HG03342 (cell line): ENCODE results near the gene C20orf144.
"Not testable (repeated sequence)": the region's sequence is repeated elsewhere in the genome, so short reads cannot be mapped to it uniquely, and the experiment has no call there.

ENCODE experiments used
- ATAC-seq: cut with Tn5 transposase; IDR thresholded peaks from one replicate; pipeline ENCODE4 v1.9.1; 2021; ENCODE audit warnings: mild to moderate bottlenecking, moderate library complexity; ENCODE audit not compliant: unreplicated experiment

The C20orf144 gene

DNA sequence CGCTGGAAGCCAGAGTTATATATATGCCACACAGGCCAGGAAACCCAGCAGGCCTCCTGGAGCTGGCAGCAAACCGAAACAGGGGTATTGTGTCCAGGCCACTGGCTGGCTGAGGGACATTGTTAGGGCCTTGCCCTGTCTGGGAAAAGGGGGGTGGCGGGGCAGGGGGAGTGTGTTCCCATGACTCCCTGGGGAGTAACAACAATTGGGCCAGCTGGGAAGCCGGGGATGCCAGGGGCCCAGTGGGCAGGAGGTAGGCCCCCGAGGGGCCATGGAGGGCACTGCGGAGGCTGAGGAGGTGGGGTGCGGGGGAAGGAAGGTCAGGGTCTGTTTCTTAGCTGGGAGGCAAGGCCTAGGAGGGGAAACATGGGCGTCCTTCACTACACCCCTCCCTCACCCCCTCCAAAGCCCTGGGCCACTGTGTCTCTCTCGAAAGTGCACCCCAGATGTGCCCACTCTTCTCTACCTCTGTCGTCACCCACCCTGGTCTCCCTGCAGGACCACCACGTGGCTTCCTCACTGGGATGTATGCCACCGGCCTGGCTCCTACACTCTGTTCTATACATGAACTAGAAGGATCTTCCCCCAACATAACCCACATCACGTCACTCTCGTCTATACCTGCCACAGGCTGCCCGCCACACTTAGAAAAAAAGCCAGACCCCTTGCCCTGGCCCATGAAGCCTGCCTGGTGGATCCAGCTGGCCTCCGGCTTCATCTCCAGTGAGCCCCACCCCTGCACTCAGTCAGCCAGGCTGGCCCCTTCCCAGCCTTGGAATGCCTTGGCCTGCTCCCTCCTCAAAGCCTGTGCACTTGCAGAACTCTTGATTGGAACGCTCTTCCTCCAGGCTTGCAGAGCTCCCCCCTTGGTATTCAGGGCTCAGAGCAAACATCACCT is 31.9 kb downstream of the C20orf144 start:
- ATAC-seq: no peak

- ATAC-seq: no peak
These were observed 32.5 kb downstream of the C20orf144 start for GRCh38 chr20:33694639-33695012.

GRCh38 chr20:33696448-33696847 is 34.3 kb downstream of the C20orf144 start:
- ATAC-seq: no peak

- no peak for ATAC-seq
These were observed 35.0 kb downstream of the C20orf144 start for GRCh38 chr20:33697129-33697528.

DNA sequence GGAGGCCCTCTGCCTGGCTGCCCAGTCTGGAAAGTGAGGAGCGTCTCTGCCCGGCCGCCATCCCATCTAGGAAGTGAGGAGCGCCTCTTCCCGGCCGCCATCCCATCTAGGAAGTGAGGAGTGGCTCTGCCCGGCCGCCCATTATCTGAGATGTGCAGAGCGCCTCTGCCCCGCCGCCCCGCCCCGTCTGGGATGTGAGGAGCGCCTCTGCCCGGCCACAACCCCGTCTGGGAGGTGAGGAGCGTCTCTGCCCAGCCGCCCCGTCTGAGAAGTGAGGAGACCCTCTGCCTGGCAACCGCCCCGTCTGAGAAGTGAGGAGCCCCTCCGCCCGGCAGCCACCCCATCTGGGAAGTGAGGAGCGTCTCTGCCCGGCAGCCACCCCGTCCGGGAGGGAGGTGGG is 36.8 kb downstream of the C20orf144 start:
- ATAC-seq: not testable (repeated sequence)

- not testable (repeated sequence) for ATAC-seq
These were observed 38.7 kb downstream of the C20orf144 start for GRCh38 chr20:33700696-33701441.

- ATAC-seq: no peak
These were observed 39.7 kb downstream of the C20orf144 start for GRCh38 chr20:33701629-33702450.

DNA sequence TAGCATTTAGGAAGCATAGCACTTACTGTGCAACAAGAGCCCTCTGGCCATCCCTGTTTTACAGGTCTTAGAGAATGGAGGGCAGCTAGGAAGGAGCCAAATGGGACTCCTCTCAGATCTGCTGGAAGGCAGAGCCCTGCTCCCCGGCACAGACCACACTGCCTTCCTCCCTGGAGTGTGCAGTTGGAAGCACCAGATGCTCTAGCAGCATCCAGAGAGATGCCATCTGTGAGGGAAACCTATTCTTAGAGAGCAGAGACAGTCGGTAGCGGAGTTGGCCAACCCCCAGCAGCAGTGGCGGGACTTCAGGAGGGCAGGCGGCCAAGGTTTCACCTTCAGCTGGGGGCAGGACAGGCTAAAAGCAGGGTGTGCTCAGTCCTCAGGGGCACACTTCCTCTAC is 40.7 kb downstream of the C20orf144 start:
- ATAC-seq: no peak

- no peak for ATAC-seq
These were observed 41.5 kb downstream of the C20orf144 start for GRCh38 chr20:33703498-33704137.

DNA sequence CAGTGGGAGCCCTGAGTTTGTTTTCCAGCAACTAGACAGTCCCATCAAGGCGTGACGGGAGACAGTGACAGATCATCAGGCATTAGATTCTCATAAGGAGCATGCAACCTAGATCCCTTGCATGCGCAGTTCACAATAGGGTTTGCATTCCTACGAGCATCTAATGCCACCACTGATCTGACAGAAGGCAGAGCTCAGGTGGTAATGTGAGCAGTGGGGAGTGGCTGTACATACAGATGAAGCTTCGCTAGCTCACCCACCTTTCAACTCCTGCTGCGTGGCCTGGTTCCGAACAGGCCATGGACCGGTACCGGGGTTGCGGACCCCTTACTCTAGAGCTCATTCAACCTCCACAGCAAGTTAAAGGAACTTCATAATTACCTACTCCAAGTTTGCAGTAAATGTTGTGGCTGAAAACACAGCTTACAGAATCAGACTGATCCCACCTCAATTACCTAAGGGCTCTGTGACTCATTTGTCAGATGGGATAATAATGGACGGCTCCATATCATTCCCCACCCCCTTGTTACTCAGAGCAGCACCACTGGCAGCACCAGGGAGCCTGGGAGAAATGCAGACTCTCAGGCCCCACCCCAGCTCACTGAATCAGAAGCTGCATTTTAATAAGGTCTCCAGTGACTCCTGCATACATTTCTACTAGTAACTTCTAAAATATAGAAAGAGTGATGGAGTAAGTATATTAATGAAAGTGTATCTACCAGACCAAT is 42.2 kb downstream of the C20orf144 start:
- ATAC-seq: no peak

- ATAC-seq: no peak
These were observed 45.5 kb downstream of the C20orf144 start for GRCh38 chr20:33707668-33708067.

- ATAC-seq: no peak
These were observed 47.3 kb downstream of the C20orf144 start for GRCh38 chr20:33709398-33709797.

GRCh38 chr20:33709905-33710541 is 47.9 kb downstream of the C20orf144 start:
- no peak for ATAC-seq

DNA sequence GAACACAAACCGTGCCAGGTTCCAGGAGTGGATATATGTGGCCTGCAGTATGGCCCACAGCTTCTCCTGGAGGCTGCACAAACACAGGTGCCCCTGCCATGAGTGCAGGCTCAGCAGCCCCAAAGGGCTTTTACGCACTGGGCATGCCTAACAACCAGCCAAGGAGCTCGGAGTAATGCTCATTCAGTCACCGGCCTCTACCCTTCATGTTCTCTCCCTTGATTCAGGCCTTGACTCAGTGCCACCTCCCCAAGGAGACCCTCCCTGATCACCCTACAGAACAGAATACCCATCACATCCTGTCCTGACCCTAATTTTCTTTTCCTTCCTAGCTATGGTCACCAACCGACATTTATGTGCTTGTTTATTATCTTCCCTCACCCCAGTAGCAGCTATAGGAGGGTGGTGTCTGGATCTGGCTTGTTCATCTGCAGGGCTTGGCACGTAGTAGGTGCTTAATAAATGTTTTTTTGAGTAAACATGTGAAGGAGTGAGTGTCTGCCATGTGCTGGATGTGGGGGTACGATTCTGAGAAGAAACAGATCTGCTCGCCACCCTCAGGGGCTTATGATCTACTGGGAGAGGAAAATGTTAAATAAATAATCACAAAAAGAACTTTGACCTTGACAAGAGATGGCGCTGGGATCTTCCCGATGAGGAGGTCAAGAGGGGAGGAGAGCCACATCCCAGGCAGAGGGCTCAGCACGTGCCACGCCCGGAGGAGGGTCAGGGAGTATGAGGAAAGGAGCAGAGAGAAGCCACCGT is 48.7 kb downstream of the C20orf144 start:
- ATAC-seq: no peak

DNA sequence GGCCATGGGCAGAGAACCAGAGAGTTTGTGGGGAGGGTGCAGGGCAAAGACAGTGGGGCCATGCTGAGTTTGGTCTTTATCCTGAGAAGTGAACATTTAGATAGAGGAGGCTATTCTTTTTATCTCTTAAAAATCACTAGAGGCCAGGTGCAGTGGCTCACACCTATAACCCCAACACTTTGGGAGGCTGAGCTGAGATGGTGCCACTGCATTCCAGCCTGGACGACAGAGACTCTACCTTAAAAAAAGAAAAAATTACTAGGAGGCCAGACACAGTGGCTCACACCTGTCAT is 49.3 kb downstream of the C20orf144 start:
- no peak for ATAC-seq
